Nephron (organoid): ENCODE measurements around the gene ZNF790.

Experiments used
- H3K27ac Mint-ChIP-seq, 3 experiments: 2 replicates each; pipeline ENCODE4 v1.8.0; 2020; ENCODE audit warnings: mixed read lengths in 3 of 3, mild to moderate bottlenecking in 2 of 3, moderate library complexity in 1 of 3
- H3K27me3 Mint-ChIP-seq: 2 replicates; pipeline ENCODE4 v1.8.0; 2021; ENCODE audit warnings: low read depth, mild to moderate bottlenecking, moderate library complexity, mixed read lengths
- H3K36me3 Mint-ChIP-seq: 2 replicates; pipeline ENCODE4 v1.8.0; 2020; ENCODE audit warnings: low read depth, mixed read lengths
- H3K4me1 Mint-ChIP-seq: 2 replicates; pipeline ENCODE4 v1.8.0; 2020; ENCODE audit warnings: mixed read lengths
- H3K4me3 Mint-ChIP-seq, 3 experiments: 2 replicates each; pipeline ENCODE4 v1.8.0; 2020; ENCODE audit warnings: mild to moderate bottlenecking in 3 of 3, mixed read lengths in 3 of 3, moderate library complexity in 2 of 3
- H3K9me3 Mint-ChIP-seq: 2 replicates; pipeline ENCODE4 v1.8.0; 2020; ENCODE audit warnings: mixed read lengths
- CTCF ChIP-seq, 3 experiments: fragments of 200-600 bp; sonication (generic); IDR thresholded peaks; one replicate each; pipeline ENCODE4 v1.5.0; 2021; ENCODE audit warnings: antibody characterized with exemption in 3 of 3; ENCODE audit not compliant: unreplicated experiment in 3 of 3

The ZNF790 gene

GRCh38 chr19:36775768-36776167, 62.4 kb downstream of the ZNF790 start:
- H3K4me1 Mint-ChIP-seq = peaks cover 20% of the 10 kb centered on the region
- no peak overlapping the region for H3K27ac Mint-ChIP-seq
- peaks cover 56% of the 10 kb centered on the region for H3K9me3 Mint-ChIP-seq
- TF ChIP-seq CTCF (IDR thresholded peaks at IDR 0.05; ENCODE audit: unreplicated experiment in 3 of 3) = no peak
- H3K36me3 Mint-ChIP-seq = peaks cover 55% of the 10 kb centered on the region
- H3K4me3 Mint-ChIP-seq = no peak overlapping the region
- H3K27me3 Mint-ChIP-seq = no peaks in the 10 kb centered on the region

GRCh38 chr19:36773223-36773579, 65.0 kb downstream of the ZNF790 start:
- TF ChIP-seq CTCF (IDR thresholded peaks at IDR 0.05; ENCODE audit: unreplicated experiment in 3 of 3) = no peak
- Mint-ChIP-seq H3K27me3 (no peaks in the 10 kb centered on the region), H3K4me3 (peak overlapping the region; percentile 95 to 98 (median 96)), H3K27ac (peak overlapping the region; percentile 79 to 93 (median 91)), H3K4me1 (peaks cover 21% of the 10 kb centered on the region), H3K9me3 (peaks cover 53% of the 10 kb centered on the region), H3K36me3 (peaks cover 59% of the 10 kb centered on the region)

- TF ChIP-seq CTCF (IDR thresholded peaks at IDR 0.05; ENCODE audit: unreplicated experiment in 3 of 3) = no peak
- H3K27me3 Mint-ChIP-seq = no peaks in the 10 kb centered on the region
- H3K4me3 Mint-ChIP-seq = peak within 1 kb of the TSS; percentile 95 to 98 (median 96)
- peaks cover 21% of the 10 kb centered on the region for H3K4me1 Mint-ChIP-seq
- peak within 1 kb of the TSS; percentile 79 to 93 (median 91) for H3K27ac Mint-ChIP-seq
- peaks cover 50% of the 10 kb centered on the region for H3K9me3 Mint-ChIP-seq
- H3K36me3 Mint-ChIP-seq = peaks cover 57% of the 10 kb centered on the region
These were observed 65.6 kb downstream of the ZNF790 start, which contains the start of gene ZNF850 for GRCh38 chr19:36772311-36773222. Gene ZNF850, minus strand, starts transcription at chr19:36772807. Its CDS starts 10,201 bp downstream, at chr19:36762606.

- H3K27ac Mint-ChIP-seq = peak overlapping the region; percentile 79 to 93 (median 91)
- no peaks in the 10 kb centered on the region for H3K27me3 Mint-ChIP-seq
- peaks cover 21% of the 10 kb centered on the region for H3K4me1 Mint-ChIP-seq
- peaks cover 48% of the 10 kb centered on the region for H3K9me3 Mint-ChIP-seq
- peaks cover 54% of the 10 kb centered on the region for H3K36me3 Mint-ChIP-seq
- no peak for TF ChIP-seq CTCF (IDR thresholded peaks at IDR 0.05; ENCODE audit: unreplicated experiment in 3 of 3)
- peak overlapping the region; percentile 95 to 98 (median 96) for H3K4me3 Mint-ChIP-seq
These were observed 66.6 kb downstream of the ZNF790 start for GRCh38 chr19:36771261-36772231.
